HCT116 (cell line): ENCODE data around the gene PDC. TPM values are rescaled to one million over a fixed set of nuclear protein-coding genes. Genes with fewer than 3 reads are reported as not detected.
A peak's percentile ranks its signal among the peaks of the same experiment; 100 is the strongest.

Experiments
- ATAC-seq: fragments of 200-7000 bp; cut with Tn5 transposase; 2 replicates; pipeline ENCODE4 v1.9.1; 2020; ENCODE audit warnings: mild to moderate bottlenecking, moderate library complexity
- Bru-seq: library from RNA; stranded (reverse); fragments of 400-500 nt; gene quantifications from one replicate; lab custom pipeline; 2021; lab: Mats Ljungman, UMichigan
- BruChase-seq, 2 experiments: library from RNA; stranded (reverse); fragments of 400-500 nt; gene quantifications; one replicate each; lab custom pipeline; 2021; lab: Mats Ljungman, UMichigan
- BruUV-seq: library from RNA; stranded (reverse); fragments of 400-500 nt; replicated peaks from 2 replicates; lab custom pipeline; 2021; lab: Mats Ljungman, UMichigan
- CTCF ChIA-PET: fragments of 300-600 bp; sonication (Branson Sonifier 250); formaldehyde crosslinking; loops from one replicate; lab custom pipeline; 2021; ENCODE audit warnings: antibody characterized with exemption; lab: Charles Lee
- POLR2A ChIA-PET: fragments of 300-600, 350-600 bp; sonication (Branson Sonifier 250); formaldehyde crosslinking; loops from one replicate; lab custom pipeline; 2021; ENCODE audit warnings: antibody characterized with exemption; lab: Charles Lee
- RAD21 ChIA-PET, 2 experiments: fragments of 300-600 bp; sonication (Branson Sonifier 250); formaldehyde crosslinking; loops; one replicate each; lab custom pipeline; 2023; ENCODE audit warnings: low total read pairs in 2 of 2; ENCODE audit not compliant: uncharacterized antibody in 2 of 2, unreplicated experiment in 2 of 2, low non-redundant PET in 1 of 2; lab: Charles Lee
- DNase-seq: peaks from one replicate; pipeline ENCODE4 v3.0.0-alpha.2; 2010; ENCODE audit warnings: low read depth, low spot score
- H2AFZ ChIP-seq: fragments of 200-600 bp; shearing (Covaris generic), sonication (generic); 2 replicates; pipeline ENCODE4 v1.6.1; 2017; ENCODE audit warnings: low read depth, mixed run types, mixed read lengths, antibody characterized with exemption, low read length; ENCODE audit not compliant: poor library complexity, severe bottlenecking
- H3K27ac ChIP-seq: 2 replicates; pipeline ENCODE4 v1.5.1; 2012; ENCODE audit warnings: low read depth, low read length
- H3K27me3 ChIP-seq: fragments of 200-600 bp; sonication (generic); 2 replicates; pipeline ENCODE4 v1.6.1; 2016; ENCODE audit warnings: mixed run types, low read length, mixed read lengths; ENCODE audit not compliant: insufficient read depth
- H3K36me3 ChIP-seq, 2 experiments: fragments of 200-500 bp in 1 of 2; fragments of 200-600 bp in 1 of 2; sonication (Bioruptor generic) in 1 of 2; sonication (generic) in 1 of 2; 2 replicates each; pipeline versions ENCODE4 v1.5.1 to v1.6.1; 2014 to 2016; ENCODE audit warnings: low read length in 2 of 2, inconsistent platforms in 1 of 2, mixed read lengths in 1 of 2, mixed run types in 1 of 2; ENCODE audit not compliant: insufficient read depth in 2 of 2, control insufficient read depth in 1 of 2
- H3K4me1 ChIP-seq, 2 experiments: fragments of 200-600 bp in 1 of 2; sonication (generic) in 1 of 2; 2 replicates each; pipeline versions ENCODE4 v1.5.1 to v1.6.1; 2012 to 2017; ENCODE audit warnings: low read length in 2 of 2, inconsistent platforms in 1 of 2, mild to moderate bottlenecking in 1 of 2, mixed read lengths in 1 of 2, mixed run types in 1 of 2, moderate library complexity in 1 of 2; ENCODE audit not compliant: insufficient read depth in 2 of 2, control insufficient read depth in 1 of 2
- H3K4me2 ChIP-seq: fragments of 200-600 bp; sonication (generic); 2 replicates; pipeline ENCODE4 v1.6.1; 2017; ENCODE audit warnings: mixed run types, low read length, mixed read lengths
- H3K4me3 ChIP-seq, 2 experiments: fragments of 200-600 bp in 1 of 2; sonication (generic) in 1 of 2; replicated peaks in 1 of 2; 2 replicates each; pipeline ENCODE4 v1.5.1; 2011 to 2016; ENCODE audit warnings: low read length in 2 of 2, control low read depth in 1 of 2, low read depth in 1 of 2, mild to moderate bottlenecking in 1 of 2, mixed read lengths in 1 of 2, mixed run types in 1 of 2
- H3K79me2 ChIP-seq: fragments of 200-600 bp; sonication (generic); 2 replicates; pipeline ENCODE4 v1.6.1; 2017; ENCODE audit warnings: mild to moderate bottlenecking, mixed run types, low read length, moderate library complexity, mixed read lengths; ENCODE audit not compliant: insufficient read depth
- H3K9ac ChIP-seq: fragments of 200-600 bp; sonication (generic); 2 replicates; pipeline ENCODE4 v1.6.1; 2016; ENCODE audit warnings: low read length, mixed read lengths
- H3K9me2 ChIP-seq: fragments of 200-600 bp; sonication (generic), shearing (Covaris generic); 2 replicates; pipeline ENCODE4 v1.6.1; 2017; ENCODE audit warnings: mixed run types, mild to moderate bottlenecking, moderate library complexity; ENCODE audit not compliant: insufficient read depth
- H3K9me3 ChIP-seq, 2 experiments: fragments of 200-500 bp in 1 of 2; fragments of 200-600 bp in 1 of 2; sonication (Bioruptor generic) in 1 of 2; sonication (generic) in 1 of 2; 2 replicates each; pipeline ENCODE4 v1.6.1; 2014 to 2017; ENCODE audit warnings: low read length in 2 of 2, mixed read lengths in 2 of 2, inconsistent platforms in 1 of 2, low read depth in 1 of 2, mild to moderate bottlenecking in 1 of 2, mixed run types in 1 of 2, moderate library complexity in 1 of 2; ENCODE audit not compliant: control insufficient read depth in 1 of 2, insufficient read depth in 1 of 2
- H4K20me1 ChIP-seq: fragments of 200-600 bp; sonication (generic), shearing (Covaris generic); 2 replicates; pipeline ENCODE4 v1.6.1; 2017; ENCODE audit warnings: mixed run types, mild to moderate bottlenecking, moderate library complexity; ENCODE audit not compliant: insufficient read depth
- CEBPB ChIP-seq: IDR thresholded peaks from 2 replicates; pipeline ENCODE4 v1.6.1; 2012; ENCODE audit warnings: low read depth
- ELF1 ChIP-seq: IDR thresholded peaks from 2 replicates; pipeline ENCODE4 v1.6.1; 2012; ENCODE audit warnings: low read depth, borderline replicate concordance
- EZH2 ChIP-seq: fragments of 200-600 bp; sonication (generic); IDR thresholded peaks from 2 replicates; pipeline ENCODE4 v1.6.1; 2017; ENCODE audit warnings: antibody characterized with exemption, mixed run types
- FOSL1 ChIP-seq: IDR thresholded peaks from 2 replicates; pipeline ENCODE4 v1.6.1; 2012; ENCODE audit warnings: low read depth
- JUND ChIP-seq: IDR thresholded peaks from 2 replicates; pipeline ENCODE4 v1.6.1; 2012
- POLR2A ChIP-seq: IDR thresholded peaks from 2 replicates; pipeline ENCODE4 v1.7.0; 2011; ENCODE audit warnings: borderline replicate concordance; ENCODE audit not compliant: insufficient read depth, insufficient read length; ENCODE audit errors: extremely low read depth
- SP1 ChIP-seq: IDR thresholded peaks from 2 replicates; pipeline ENCODE4 v1.6.1; 2012; ENCODE audit warnings: low read depth
- SRF ChIP-seq: IDR thresholded peaks from 2 replicates; pipeline ENCODE4 v1.6.1; 2012; ENCODE audit warnings: low read depth
- YY1 ChIP-seq: IDR thresholded peaks from 2 replicates; pipeline ENCODE4 v1.6.1; 2011; ENCODE audit warnings: low read length, low read depth, moderate library complexity, mild to moderate bottlenecking; ENCODE audit not compliant: insufficient replicate concordance; ENCODE audit errors: extremely low read depth
- ZNF274 ChIP-seq: fragments of 200-500 bp; sonication (Bioruptor generic); IDR thresholded peaks from 2 replicates; pipeline ENCODE4 v1.6.1; 2014; ENCODE audit warnings: mild to moderate bottlenecking, low read depth, low read length, inconsistent platforms
- intact Hi-C: fragments of 100-400 bp; cut with micrococcal nuclease; formaldehyde crosslinking; loops from 2 replicates; pipeline ENCODE4 v1.10.0; 2022
- long read RNA-seq: library from polyadenylated mRNA; unstranded; transcript quantifications from one replicate; pipeline ENCODE4 v2.0.0, GENCODE V29; 2021; ENCODE audit not compliant: unreplicated experiment
- polyA plus RNA-seq: library from polyadenylated mRNA; unstranded; fragments of >200 nt; gene quantifications from 2 replicates; pipeline ENCODE4 v1.2.1, GENCODE V29; 2012; ENCODE audit warnings: missing spikeins
- total RNA-seq: library from RNA; stranded (reverse); gene quantifications from one replicate; pipeline ENCODE4 v1.2.1, GENCODE V29; 2021; ENCODE audit not compliant: unreplicated experiment
- TF ChIP-seq, protein P1 (sequence below): IDR thresholded peaks from 2 replicates; pipeline ENCODE4 v1.6.1; 2012
- TF ChIP-seq, protein P2 (sequence below): IDR thresholded peaks from 2 replicates; pipeline ENCODE4 v1.6.1; 2012; ENCODE audit warnings: low read depth

The PDC gene
- total RNA-seq, result not detected
- not detected in 2 replicates for polyA plus RNA-seq
- not detected for Bru-seq, nascent RNA
- BruChase-seq, experiment 1, labeled RNA remaining after a 6-hour chase, result not detected
- percentile 3 among the genes with signal in this experiment for BruChase-seq, experiment 2, labeled RNA remaining after a 2-hour chase
- long read RNA-seq, result 0 reads

DNA sequence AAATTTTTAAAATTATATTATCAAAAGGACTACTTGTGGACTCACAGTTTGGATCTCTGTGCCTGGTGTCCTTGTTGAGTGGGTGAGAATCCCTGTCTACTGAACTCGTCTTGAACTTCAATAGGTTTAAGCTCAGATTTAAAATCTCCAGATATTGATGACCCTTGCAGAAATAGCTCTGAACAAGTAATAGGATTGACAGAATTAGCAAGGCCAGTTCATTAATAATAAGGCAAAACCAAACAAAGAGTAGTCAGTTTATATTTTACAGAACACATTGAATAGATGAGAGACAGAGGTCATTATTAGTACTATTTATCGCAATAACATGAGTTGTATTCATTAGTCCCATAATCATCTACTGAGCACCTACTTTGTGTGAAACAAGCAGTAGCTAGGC, at the start of gene PDC:
TSS of gene PDC (minus strand) at position 101 of the 400 bp plus-strand sequence. CDS start 11,655 bp downstream, outside the sequence.
- no peaks in the 10 kb centered on the region for H3K4me1 ChIP-seq
- intact Hi-C loops, result no loop called here
- DNase-seq, result no peak
- no peak within 1 kb of the TSS for H2AFZ ChIP-seq
- no peak within 1 kb of the TSS for H3K9ac ChIP-seq
- ATAC-seq, result no peak
- H3K27me3 ChIP-seq, result no peaks in the 10 kb centered on the region
- no peaks in the 10 kb centered on the region for H3K9me3 ChIP-seq
- H3K36me3 ChIP-seq, result no peaks in the 10 kb centered on the region
- H4K20me1 ChIP-seq, result no peaks in the 10 kb centered on the region
- no peak within 1 kb of the TSS for H3K27ac ChIP-seq
- H3K9me2 ChIP-seq, result no peaks in the 10 kb centered on the region
- H3K4me2 ChIP-seq, result no peak within 1 kb of the TSS
- CTCF ChIA-PET, result no interaction called here
- RAD21 ChIA-PET, result no interaction called here
- POLR2A ChIA-PET, result no interaction called here
- TF ChIP-seq ZNF274 (no peak), ELF1 (no peak), JUND (no peak), SRF (no peak)
- TF ChIP-seq, protein P1, sequence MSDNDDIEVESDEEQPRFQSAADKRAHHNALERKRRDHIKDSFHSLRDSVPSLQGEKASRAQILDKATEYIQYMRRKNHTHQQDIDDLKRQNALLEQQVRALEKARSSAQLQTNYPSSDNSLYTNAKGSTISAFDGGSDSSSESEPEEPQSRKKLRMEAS, result no peak
- H3K79me2 ChIP-seq, result no peaks in the 10 kb centered on the region
- BruUV-seq, result no TSS peak
- H3K4me3 ChIP-seq, result no peak within 1 kb of the TSS

DNA sequence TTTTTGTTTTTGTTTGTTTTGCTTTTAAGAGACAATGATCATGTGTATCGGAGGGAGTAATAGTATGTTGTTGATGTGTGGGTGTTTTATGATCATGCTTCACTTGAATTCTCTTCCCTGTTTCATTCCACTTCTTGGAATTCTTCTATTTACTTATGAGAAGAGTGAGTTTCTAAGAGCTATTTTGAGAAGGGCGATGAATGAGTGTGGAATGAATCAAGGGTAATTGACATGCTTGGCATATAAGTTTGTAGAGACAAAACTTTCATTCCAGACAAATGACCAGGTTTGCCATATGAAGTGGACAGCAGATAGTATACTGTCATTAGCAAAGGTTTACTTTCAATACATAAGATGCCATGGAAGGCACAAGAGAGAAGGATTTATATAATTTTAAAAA, 42.3 kb upstream of the PDC start:
- H3K9me2 ChIP-seq, result no peaks in the 10 kb centered on the region
- H3K27me3 ChIP-seq, result no peaks in the 10 kb centered on the region
- no peak overlapping the region for H3K4me3 ChIP-seq
- CTCF ChIA-PET, result no interaction called here
- no peak overlapping the region for H3K4me2 ChIP-seq
- H3K79me2 ChIP-seq, result no peaks in the 10 kb centered on the region
- H3K9ac ChIP-seq, result no peak overlapping the region
- H3K9me3 ChIP-seq, result no peaks in the 10 kb centered on the region
- H3K4me1 ChIP-seq, result no peaks in the 10 kb centered on the region
- TF ChIP-seq POLR2A (no peak), CEBPB (no peak), FOSL1 (no peak), SP1 (no peak), YY1 (no peak), EZH2 (no peak)
- TF ChIP-seq, protein P2, sequence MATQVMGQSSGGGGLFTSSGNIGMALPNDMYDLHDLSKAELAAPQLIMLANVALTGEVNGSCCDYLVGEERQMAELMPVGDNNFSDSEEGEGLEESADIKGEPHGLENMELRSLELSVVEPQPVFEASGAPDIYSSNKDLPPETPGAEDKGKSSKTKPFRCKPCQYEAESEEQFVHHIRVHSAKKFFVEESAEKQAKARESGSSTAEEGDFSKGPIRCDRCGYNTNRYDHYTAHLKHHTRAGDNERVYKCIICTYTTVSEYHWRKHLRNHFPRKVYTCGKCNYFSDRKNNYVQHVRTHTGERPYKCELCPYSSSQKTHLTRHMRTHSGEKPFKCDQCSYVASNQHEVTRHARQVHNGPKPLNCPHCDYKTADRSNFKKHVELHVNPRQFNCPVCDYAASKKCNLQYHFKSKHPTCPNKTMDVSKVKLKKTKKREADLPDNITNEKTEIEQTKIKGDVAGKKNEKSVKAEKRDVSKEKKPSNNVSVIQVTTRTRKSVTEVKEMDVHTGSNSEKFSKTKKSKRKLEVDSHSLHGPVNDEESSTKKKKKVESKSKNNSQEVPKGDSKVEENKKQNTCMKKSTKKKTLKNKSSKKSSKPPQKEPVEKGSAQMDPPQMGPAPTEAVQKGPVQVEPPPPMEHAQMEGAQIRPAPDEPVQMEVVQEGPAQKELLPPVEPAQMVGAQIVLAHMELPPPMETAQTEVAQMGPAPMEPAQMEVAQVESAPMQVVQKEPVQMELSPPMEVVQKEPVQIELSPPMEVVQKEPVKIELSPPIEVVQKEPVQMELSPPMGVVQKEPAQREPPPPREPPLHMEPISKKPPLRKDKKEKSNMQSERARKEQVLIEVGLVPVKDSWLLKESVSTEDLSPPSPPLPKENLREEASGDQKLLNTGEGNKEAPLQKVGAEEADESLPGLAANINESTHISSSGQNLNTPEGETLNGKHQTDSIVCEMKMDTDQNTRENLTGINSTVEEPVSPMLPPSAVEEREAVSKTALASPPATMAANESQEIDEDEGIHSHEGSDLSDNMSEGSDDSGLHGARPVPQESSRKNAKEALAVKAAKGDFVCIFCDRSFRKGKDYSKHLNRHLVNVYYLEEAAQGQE, result no peak
- TF ChIP-seq, protein P1, result no peak
- RAD21 ChIA-PET, result no interaction called here
- BruUV-seq, result no TSS peak
- no peaks in the 10 kb centered on the region for H4K20me1 ChIP-seq
- H3K27ac ChIP-seq, result no peak overlapping the region
- ATAC-seq (no peak), DNase-seq (no peak)
- no peak overlapping the region for H2AFZ ChIP-seq
- H3K36me3 ChIP-seq, result no peaks in the 10 kb centered on the region
- intact Hi-C loops, result no loop called here
- POLR2A ChIA-PET, result no interaction called here
